HG02763 (cell line): ENCODE data around the gene MDM1.

Experiments
- ATAC-seq: cut with Tn5 transposase; IDR thresholded peaks from one replicate; pipeline ENCODE4 v1.9.1; 2021; ENCODE audit warnings: mild to moderate bottlenecking, moderate library complexity; ENCODE audit not compliant: unreplicated experiment

Gene MDM1

GRCh38 chr12:68356986-68357385, 24.8 kb upstream of the MDM1 start:
- ATAC-seq, result no peak

GRCh38 chr12:68356060-68356695, 24.0 kb upstream of the MDM1 start:
- no peak for ATAC-seq

DNA sequence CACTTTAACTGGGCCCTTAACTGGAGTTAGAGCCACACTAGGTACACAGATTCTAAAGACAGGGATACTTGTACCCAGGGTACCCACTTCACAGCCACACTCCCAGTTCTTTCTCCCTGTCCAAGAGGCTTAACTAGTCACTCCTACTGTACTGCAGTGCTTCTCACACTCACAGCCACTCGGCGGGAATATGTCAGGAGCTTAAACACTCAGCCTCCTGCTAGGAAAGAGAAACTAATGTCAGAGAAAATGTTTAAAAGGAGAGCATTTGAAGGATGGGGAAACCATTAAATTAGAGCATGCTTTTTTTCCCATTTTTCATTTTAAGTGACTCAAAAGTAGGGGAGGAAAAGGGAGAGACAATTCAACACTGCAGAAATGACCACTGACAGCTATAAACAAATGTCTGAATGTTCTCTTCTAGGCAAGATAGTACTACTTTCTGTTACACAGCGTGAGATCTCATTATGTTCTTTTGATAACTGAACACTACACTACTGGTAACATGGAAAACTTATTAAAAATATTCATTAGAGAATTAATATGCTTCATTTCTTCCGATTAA, 22.9 kb upstream of the MDM1 start:
- no peak for ATAC-seq

GRCh38 chr12:68352067-68352466, 19.9 kb upstream of the MDM1 start:
- no peak for ATAC-seq

- no peak for ATAC-seq
Measured at GRCh38 chr12:68350753-68351152, 18.6 kb upstream of the MDM1 start.

- ATAC-seq, result no peak
Measured at GRCh38 chr12:68349921-68350606, 17.9 kb upstream of the MDM1 start.

DNA sequence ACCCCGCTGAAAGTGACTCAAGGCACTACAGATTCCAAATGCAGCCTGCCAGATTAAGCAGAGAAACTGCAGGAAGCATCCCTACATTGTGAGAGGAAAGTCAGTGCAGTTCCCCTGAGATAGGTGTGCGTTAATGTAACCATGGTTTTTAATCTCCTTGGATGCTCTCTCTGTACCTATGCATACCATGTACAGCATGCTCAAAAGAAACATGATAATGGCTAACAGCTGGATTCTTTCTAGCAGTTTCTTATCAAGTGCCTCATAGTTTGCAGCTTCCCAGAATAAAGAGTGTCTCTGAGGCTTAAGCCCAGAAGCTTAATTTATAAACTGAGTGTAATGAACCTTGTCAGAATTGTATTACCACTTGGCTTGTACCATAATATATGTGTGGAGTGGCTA, 17.1 kb upstream of the MDM1 start:
- no peak for ATAC-seq

- no peak for ATAC-seq
Measured at GRCh38 chr12:68348419-68348818, 16.3 kb upstream of the MDM1 start.

DNA sequence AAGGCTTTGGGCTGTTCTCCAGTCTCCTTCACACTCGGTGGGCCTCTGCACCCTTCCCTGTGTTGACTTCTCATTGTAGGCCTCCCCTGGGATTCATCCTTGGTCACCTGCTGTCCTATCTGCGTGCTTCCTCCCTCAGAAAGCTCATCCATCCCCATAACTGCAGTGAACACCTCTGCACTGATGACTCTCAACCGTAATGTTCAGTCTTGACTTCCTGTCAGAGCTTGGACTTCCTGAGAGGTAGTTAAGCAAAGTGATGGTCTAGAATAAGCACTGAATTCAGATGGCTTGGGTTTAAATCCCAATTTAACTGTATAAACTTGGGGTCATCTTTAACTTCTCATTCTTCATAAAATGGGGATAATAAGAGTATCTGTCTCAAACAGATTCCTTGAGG, 13.6 kb upstream of the MDM1 start:
- ATAC-seq, result no peak

DNA sequence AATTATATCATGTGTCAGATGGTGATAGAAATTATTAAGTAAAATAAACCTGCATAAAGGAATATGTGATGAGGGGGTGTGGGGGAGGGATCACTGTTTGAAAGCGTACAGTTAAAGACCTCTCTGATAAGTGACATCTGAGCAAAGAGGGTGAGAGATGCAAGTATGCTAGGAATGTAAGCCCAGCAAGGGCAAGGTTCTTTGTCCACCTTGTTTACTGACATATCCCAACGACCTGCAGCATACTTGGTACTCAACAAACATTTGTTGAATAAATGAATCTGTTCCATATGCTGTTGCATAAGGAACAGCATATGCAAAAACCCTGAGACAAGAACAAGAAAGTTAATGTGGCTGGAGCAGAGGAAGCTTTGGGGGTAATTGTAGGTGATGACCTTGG, 12.0 kb upstream of the MDM1 start:
- ATAC-seq, result no peak

DNA sequence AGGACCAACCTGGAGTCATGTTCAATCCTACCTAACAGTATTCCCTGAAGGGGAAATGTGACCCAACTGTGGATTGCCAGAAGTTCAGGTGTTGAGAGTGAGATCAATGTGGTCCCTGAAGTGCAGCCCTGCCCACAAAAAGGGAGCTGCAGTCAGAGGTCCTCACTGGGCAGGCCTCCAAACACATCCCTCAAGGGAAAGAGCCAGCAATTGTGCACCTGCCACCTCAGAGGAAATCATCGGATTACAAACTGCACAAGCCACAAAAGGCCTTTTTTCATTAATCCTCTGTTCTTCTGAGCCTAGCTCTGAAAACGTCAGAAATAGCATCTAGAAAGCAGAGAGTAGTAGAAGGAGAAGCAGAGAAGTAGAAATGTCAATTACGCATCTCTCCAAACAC, 10.8 kb upstream of the MDM1 start:
- ATAC-seq, result no peak

- ATAC-seq, result no peak
Measured at GRCh38 chr12:68341822-68342221, 9.7 kb upstream of the MDM1 start.

DNA sequence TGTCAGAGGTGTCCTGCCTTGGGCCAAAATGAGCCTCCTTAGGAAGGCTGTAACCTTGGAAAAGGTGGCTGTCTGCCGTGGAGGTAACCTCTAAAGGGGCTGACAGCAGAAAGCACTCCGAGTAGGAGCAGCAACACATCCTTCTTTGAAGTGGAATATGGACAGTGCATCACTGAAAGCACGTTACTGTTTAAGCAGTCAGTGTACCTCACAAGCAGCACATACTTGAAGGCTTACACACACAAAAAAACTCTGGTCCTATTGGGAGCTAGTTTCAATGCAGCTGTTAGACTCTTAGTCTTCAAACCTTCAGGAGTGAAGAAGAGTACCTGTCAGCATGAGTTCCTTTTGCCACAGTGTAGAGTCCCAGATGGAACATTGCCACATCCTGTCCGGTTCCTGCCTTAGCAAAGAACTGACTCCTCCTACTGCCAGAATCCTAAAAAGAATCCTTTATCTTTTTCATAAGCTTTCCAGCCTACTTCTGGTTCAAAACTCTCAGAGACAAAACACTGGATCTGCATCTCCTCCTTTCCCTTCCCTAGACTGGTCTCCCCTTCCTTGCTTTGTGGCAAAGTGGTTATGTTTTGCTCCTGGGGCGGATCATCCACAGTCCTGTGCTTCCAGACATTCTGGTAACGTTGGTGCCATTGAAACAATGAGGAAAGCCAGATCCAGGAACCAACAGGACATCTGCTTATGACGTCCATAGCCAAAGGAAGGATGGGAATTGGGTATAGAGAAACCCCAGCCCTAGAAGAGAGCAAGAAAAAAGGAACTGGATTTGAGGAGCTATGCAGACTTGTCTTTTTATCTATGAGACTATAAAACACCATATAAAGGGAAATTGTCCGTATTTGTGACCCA, 8.5 kb upstream of the MDM1 start:
- no peak for ATAC-seq

DNA sequence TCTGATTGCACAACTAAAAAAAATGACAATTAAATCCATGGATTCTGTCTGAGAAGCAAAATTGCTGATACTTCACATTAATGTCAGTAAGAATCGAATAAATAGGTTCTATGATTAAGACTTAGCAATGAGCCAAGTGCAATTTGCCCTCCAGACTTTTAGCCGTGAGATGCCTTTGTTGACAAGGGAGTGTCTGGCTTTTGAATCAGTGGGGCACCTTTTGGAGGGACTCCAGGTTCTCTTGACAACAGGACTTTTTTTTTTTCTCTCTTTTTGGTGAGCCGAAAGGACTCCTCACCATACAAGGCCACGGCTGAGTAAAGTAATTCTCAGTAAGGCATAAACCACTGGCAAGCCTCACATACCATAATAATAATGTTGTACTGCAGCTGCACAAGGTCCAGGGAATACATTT, 4.7 kb upstream of the MDM1 start:
- no peak for ATAC-seq

DNA sequence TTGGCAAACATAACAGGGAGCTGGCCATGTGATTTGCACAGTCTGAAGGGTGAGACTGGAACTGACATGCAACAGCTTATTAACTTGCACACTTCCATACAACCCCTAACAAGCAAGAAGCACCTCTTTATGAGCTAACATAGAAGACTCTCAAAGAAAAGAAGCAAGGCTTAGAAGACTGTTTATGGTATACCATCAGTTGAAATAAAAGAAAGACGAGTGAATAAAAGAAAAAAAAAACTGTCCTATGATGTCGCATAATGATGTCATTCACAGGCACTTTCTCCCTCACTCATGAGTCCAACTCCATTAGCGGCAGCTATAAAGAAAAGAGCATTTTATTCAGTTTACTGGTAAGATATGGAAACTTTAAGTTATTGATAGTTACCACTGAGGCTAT, 3.3 kb upstream of the MDM1 start:
- no peak for ATAC-seq

- no peak for ATAC-seq
Measured at GRCh38 chr12:68334132-68334531, 2.0 kb upstream of the MDM1 start.

DNA sequence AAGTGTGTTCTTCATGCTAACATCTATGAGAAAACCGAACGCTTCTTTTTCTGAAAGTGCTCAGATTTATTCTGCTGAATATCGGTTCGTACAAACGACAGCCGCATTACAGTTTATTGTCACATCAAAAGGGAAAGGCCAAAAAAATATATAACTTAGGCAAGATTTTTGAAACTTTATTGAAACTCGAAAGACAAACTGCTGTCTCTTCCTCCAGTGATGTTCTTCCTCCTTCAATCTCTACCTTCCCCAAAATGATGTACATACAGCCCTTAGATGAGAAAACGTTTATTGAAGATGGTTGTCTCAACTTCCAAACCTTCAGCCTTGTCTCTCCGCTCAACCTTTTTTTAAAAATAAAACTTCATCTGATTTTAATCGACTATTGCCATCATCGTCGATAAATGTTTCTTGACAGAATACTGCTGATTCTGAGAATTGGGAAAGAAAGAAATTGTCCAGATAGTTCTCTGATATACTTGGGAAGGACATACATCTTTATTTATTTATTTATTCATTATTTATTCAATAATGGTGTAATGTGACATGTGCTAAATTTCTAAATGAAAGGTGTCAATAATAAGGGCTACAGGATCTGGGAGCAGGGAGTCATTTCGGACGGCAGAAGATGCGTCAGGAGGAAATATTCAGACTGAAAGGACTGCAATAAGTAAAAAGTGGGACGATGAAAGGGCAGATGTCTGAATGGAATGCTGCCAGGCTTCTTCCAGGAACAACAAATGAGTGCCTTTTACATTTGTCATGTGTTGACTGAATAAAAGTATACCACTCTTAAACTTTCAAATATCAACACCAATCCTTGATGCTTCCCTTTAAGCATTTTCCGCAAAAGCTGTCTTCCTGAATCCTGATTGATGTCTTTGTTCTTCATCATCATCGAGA, 817 bp upstream of the MDM1 start:
- no peak for ATAC-seq

DNA sequence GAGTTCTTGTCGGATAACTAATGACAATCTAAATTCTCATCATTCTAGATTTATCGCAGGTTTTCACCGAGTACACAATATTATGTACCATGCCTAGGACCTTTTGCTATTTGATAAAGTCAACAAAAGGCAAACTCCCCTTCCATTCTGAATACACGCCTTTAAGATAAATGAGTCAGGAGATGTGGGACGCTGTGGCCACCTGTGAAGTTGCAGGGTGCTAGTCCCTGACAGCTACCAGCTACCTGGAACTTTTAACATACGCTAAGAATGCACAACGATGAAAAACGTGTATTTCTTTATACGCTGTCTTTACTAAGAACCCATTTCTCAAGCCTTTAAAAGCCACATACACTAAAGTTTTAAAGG, 678 bp downstream of the MDM1 start:
- ATAC-seq, result no peak

DNA sequence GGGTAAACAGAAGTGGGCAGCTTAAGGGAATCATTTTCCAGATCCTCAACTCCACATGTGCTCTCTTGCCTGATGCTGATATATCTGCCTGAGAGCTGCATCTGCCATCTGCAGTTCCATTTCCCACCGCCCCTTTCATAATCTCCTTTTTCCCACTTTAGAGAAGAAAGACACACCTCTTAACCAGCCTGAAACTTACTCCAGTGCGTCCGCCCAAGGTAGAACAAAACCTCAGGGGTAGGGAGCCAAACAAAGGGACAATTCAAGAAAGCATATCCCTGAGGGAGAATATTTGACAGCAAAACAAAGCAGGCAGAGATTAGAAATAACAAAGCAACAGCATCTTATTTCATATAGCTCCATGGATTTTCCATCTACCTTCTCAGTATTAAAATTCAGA, 4.3 kb downstream of the MDM1 start:
- ATAC-seq, result no peak

- ATAC-seq, result no peak
Measured at GRCh38 chr12:68326716-68327115, 5.4 kb downstream of the MDM1 start.

GRCh38 chr12:68325966-68326365, 6.2 kb downstream of the MDM1 start:
- ATAC-seq, result no peak
